ENCODE data around the gene KRTAP20-1. TPM values are rescaled to one million over a fixed set of nuclear protein-coding genes. Genes with fewer than 3 reads are reported as not detected.

Gene KRTAP20-1
- total and polyA plus RNA-seq, 4 donors, result not detected

DNA sequence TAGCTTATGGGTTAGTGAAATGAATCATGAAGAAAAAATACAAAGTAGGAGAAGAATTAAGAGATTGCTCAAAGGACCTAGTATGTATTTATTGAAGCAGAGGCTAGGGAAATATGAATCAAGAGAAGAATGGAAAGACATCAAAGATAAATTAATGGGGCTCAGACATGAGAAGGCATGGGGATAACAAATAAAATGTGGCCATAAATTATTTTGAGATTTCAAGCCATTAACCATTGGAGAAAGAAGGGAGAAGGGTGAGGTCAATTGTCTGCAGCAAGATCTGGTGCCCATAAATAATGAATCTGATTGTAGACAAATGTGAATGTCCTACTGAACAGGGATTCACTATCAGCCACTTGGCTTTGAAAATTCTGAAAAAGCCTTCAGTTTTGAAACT lies 36.7 kb downstream of the KRTAP20-1 start:
- H3K27me3 ChIP-seq (ENCODE audit: control insufficient read depth in 4 of 4, insufficient read depth in 4 of 4, low read length in 3 of 4), result no peaks in the 10 kb centered on the region
- H3K9ac ChIP-seq (ENCODE audit: low read depth in 1 of 2, low read length in 2 of 2), result no peak overlapping the region
- H3K36me3 ChIP-seq (ENCODE audit: control insufficient read depth in 4 of 4, insufficient read depth in 3 of 4, low read depth in 1 of 4, low read length in 3 of 4), result no peaks in the 10 kb centered on the region
- no peak for DNase-seq (ENCODE audit: low spot score)
- TF ChIP-seq JUND (IDR thresholded peaks at IDR 0.05), result no peak
- TF ChIP-seq, protein P1, sequence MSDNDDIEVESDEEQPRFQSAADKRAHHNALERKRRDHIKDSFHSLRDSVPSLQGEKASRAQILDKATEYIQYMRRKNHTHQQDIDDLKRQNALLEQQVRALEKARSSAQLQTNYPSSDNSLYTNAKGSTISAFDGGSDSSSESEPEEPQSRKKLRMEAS (IDR thresholded peaks at IDR 0.05), result no peak
- no peak for TF ChIP-seq YY1 (IDR thresholded peaks at IDR 0.05)
- TF ChIP-seq, protein P2, sequence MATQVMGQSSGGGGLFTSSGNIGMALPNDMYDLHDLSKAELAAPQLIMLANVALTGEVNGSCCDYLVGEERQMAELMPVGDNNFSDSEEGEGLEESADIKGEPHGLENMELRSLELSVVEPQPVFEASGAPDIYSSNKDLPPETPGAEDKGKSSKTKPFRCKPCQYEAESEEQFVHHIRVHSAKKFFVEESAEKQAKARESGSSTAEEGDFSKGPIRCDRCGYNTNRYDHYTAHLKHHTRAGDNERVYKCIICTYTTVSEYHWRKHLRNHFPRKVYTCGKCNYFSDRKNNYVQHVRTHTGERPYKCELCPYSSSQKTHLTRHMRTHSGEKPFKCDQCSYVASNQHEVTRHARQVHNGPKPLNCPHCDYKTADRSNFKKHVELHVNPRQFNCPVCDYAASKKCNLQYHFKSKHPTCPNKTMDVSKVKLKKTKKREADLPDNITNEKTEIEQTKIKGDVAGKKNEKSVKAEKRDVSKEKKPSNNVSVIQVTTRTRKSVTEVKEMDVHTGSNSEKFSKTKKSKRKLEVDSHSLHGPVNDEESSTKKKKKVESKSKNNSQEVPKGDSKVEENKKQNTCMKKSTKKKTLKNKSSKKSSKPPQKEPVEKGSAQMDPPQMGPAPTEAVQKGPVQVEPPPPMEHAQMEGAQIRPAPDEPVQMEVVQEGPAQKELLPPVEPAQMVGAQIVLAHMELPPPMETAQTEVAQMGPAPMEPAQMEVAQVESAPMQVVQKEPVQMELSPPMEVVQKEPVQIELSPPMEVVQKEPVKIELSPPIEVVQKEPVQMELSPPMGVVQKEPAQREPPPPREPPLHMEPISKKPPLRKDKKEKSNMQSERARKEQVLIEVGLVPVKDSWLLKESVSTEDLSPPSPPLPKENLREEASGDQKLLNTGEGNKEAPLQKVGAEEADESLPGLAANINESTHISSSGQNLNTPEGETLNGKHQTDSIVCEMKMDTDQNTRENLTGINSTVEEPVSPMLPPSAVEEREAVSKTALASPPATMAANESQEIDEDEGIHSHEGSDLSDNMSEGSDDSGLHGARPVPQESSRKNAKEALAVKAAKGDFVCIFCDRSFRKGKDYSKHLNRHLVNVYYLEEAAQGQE (IDR thresholded peaks at IDR 0.05), result no peak
- TF ChIP-seq TAF1 (conservative IDR thresholded peaks at IDR 0.05), result no peak
- TF ChIP-seq, protein P3, sequence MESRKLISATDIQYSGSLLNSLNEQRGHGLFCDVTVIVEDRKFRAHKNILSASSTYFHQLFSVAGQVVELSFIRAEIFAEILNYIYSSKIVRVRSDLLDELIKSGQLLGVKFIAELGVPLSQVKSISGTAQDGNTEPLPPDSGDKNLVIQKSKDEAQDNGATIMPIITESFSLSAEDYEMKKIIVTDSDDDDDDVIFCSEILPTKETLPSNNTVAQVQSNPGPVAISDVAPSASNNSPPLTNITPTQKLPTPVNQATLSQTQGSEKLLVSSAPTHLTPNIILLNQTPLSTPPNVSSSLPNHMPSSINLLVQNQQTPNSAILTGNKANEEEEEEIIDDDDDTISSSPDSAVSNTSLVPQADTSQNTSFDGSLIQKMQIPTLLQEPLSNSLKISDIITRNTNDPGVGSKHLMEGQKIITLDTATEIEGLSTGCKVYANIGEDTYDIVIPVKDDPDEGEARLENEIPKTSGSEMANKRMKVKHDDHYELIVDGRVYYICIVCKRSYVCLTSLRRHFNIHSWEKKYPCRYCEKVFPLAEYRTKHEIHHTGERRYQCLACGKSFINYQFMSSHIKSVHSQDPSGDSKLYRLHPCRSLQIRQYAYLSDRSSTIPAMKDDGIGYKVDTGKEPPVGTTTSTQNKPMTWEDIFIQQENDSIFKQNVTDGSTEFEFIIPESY (IDR thresholded peaks at IDR 0.05), result no peak
- no peak for TF ChIP-seq HNF4G (IDR thresholded peaks at IDR 0.05)
- TF ChIP-seq, protein P4, sequence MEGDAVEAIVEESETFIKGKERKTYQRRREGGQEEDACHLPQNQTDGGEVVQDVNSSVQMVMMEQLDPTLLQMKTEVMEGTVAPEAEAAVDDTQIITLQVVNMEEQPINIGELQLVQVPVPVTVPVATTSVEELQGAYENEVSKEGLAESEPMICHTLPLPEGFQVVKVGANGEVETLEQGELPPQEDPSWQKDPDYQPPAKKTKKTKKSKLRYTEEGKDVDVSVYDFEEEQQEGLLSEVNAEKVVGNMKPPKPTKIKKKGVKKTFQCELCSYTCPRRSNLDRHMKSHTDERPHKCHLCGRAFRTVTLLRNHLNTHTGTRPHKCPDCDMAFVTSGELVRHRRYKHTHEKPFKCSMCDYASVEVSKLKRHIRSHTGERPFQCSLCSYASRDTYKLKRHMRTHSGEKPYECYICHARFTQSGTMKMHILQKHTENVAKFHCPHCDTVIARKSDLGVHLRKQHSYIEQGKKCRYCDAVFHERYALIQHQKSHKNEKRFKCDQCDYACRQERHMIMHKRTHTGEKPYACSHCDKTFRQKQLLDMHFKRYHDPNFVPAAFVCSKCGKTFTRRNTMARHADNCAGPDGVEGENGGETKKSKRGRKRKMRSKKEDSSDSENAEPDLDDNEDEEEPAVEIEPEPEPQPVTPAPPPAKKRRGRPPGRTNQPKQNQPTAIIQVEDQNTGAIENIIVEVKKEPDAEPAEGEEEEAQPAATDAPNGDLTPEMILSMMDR (IDR thresholded peaks at IDR 0.05; ENCODE audit: low read depth, low read length, missing input control), result no peak
- TF ChIP-seq SP1 (IDR thresholded peaks at IDR 0.05), result no peak
- TF ChIP-seq NR2F2 (IDR thresholded peaks at IDR 0.05), result no peak
- no peak for TF ChIP-seq RXRA (IDR thresholded peaks at IDR 0.05)
- no peak for TF ChIP-seq GABPA (IDR thresholded peaks at IDR 0.05 in 1 of 2, conservative IDR thresholded peaks at IDR 0.05 in 1 of 2)
- TF ChIP-seq HNF4A (conservative IDR thresholded peaks at IDR 0.05), result no peak
- TF ChIP-seq, protein P5, sequence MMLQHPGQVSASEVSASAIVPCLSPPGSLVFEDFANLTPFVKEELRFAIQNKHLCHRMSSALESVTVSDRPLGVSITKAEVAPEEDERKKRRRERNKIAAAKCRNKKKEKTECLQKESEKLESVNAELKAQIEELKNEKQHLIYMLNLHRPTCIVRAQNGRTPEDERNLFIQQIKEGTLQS (IDR thresholded peaks at IDR 0.05), result no peak
- TF ChIP-seq FOXA2 (IDR thresholded peaks at IDR 0.05), result no peak
- TF ChIP-seq EGR1 (IDR thresholded peaks at IDR 0.05; ENCODE audit: low read depth in 2 of 2), result no peak
- TF ChIP-seq RAD21 (IDR thresholded peaks at IDR 0.05), result no peak
- no peak for TF ChIP-seq FOXA1 (IDR thresholded peaks at IDR 0.05)
- H3K4me1 ChIP-seq (ENCODE audit: control insufficient read depth in 4 of 4, insufficient read depth in 4 of 4, low read length in 3 of 4), result no peaks in the 10 kb centered on the region
- H3K4me3 ChIP-seq (ENCODE audit: low read depth in 1 of 3, low read length in 3 of 3), result no peak overlapping the region
- H3K9me3 ChIP-seq (ENCODE audit: control insufficient read depth in 4 of 4, low read length in 3 of 4), result no peaks in the 10 kb centered on the region
- H3K27ac ChIP-seq (ENCODE audit: low read depth in 1 of 2, low read length in 2 of 2), result no peak overlapping the region

Small RNA genes within 50 kb of the gene (small RNA-seq; reads per million reads assigned to genes)
- gene KRTAP20-1 (not detected), gene KRTAP20-3 (not detected), gene KRTAP20-4 (not detected), gene KRTAP22-1 (not detected), gene KRTAP22-2 (not detected)

Other genes with a start within 250 kb of the KRTAP20-1 start
- gene KRTAP13-2, start 244.2 kb upstream of the KRTAP20-1 start, total RNA-seq, result not detected
- not detected for gene KRTAP13-2, start 244.2 kb upstream of the KRTAP20-1 start, polyA plus RNA-seq
- not detected for gene KRTAP13-1, start 220.4 kb upstream of the KRTAP20-1 start, total RNA-seq
- not detected for gene KRTAP13-1, start 220.4 kb upstream of the KRTAP20-1 start, polyA plus RNA-seq
- not detected for gene KRTAP13-3, start 190.5 kb upstream of the KRTAP20-1 start, total RNA-seq
- not detected for gene KRTAP13-3, start 190.5 kb upstream of the KRTAP20-1 start, polyA plus RNA-seq
- gene KRTAP13-4, start 186.2 kb upstream of the KRTAP20-1 start, total RNA-seq, result not detected
- not detected for gene KRTAP13-4, start 186.2 kb upstream of the KRTAP20-1 start, polyA plus RNA-seq
- gene KRTAP15-1, start 176.2 kb upstream of the KRTAP20-1 start, total RNA-seq, result not detected
- not detected for gene KRTAP15-1, start 176.2 kb upstream of the KRTAP20-1 start, polyA plus RNA-seq
- gene KRTAP19-1, start 136.1 kb upstream of the KRTAP20-1 start, total RNA-seq, result not detected
- not detected for gene KRTAP19-1, start 136.1 kb upstream of the KRTAP20-1 start, polyA plus RNA-seq
- gene KRTAP19-2, start 129.0 kb upstream of the KRTAP20-1 start, total RNA-seq, result not detected
- not detected for gene KRTAP19-2, start 129.0 kb upstream of the KRTAP20-1 start, polyA plus RNA-seq
- not detected for gene KRTAP19-3, start 124.4 kb upstream of the KRTAP20-1 start, total RNA-seq
- not detected for gene KRTAP19-3, start 124.4 kb upstream of the KRTAP20-1 start, polyA plus RNA-seq
- gene KRTAP19-4, start 119.3 kb upstream of the KRTAP20-1 start, total RNA-seq, result not detected
- not detected for gene KRTAP19-4, start 119.3 kb upstream of the KRTAP20-1 start, polyA plus RNA-seq
- not detected for gene KRTAP19-5, start 114.3 kb upstream of the KRTAP20-1 start, total RNA-seq
- not detected for gene KRTAP19-5, start 114.3 kb upstream of the KRTAP20-1 start, polyA plus RNA-seq
- not detected for gene KRTAP19-6, start 74.6 kb upstream of the KRTAP20-1 start, total RNA-seq
- not detected for gene KRTAP19-6, start 74.6 kb upstream of the KRTAP20-1 start, polyA plus RNA-seq
- not detected for gene KRTAP19-7, start 55.1 kb upstream of the KRTAP20-1 start, total RNA-seq
- not detected for gene KRTAP19-7, start 55.1 kb upstream of the KRTAP20-1 start, polyA plus RNA-seq
- gene KRTAP22-2, start 26.0 kb upstream of the KRTAP20-1 start, total RNA-seq, result not detected
- not detected for gene KRTAP22-2, start 26.0 kb upstream of the KRTAP20-1 start, polyA plus RNA-seq
- gene KRTAP6-3, start 24.0 kb upstream of the KRTAP20-1 start, total RNA-seq, result not detected
- gene KRTAP6-3, start 24.0 kb upstream of the KRTAP20-1 start, polyA plus RNA-seq, result not detected
- gene KRTAP6-2, start 17.5 kb upstream of the KRTAP20-1 start, total RNA-seq, result not detected
- gene KRTAP6-2, start 17.5 kb upstream of the KRTAP20-1 start, polyA plus RNA-seq, result not detected
- not detected for gene KRTAP22-1, start 15.3 kb upstream of the KRTAP20-1 start, total RNA-seq
- gene KRTAP22-1, start 15.3 kb upstream of the KRTAP20-1 start, polyA plus RNA-seq, result not detected
- gene KRTAP6-1, start 2.5 kb upstream of the KRTAP20-1 start, total RNA-seq, result not detected
- not detected for gene KRTAP6-1, start 2.5 kb upstream of the KRTAP20-1 start, polyA plus RNA-seq
- not detected for gene KRTAP20-4, start 4.2 kb downstream of the KRTAP20-1 start, total RNA-seq
- not detected for gene KRTAP20-4, start 4.2 kb downstream of the KRTAP20-1 start, polyA plus RNA-seq
- gene KRTAP20-2, start 18.8 kb downstream of the KRTAP20-1 start, total RNA-seq, result not detected
- gene KRTAP20-2, start 18.8 kb downstream of the KRTAP20-1 start, polyA plus RNA-seq, result not detected
- not detected for gene KRTAP20-3, start 26.4 kb downstream of the KRTAP20-1 start, total RNA-seq
- not detected for gene KRTAP20-3, start 26.4 kb downstream of the KRTAP20-1 start, polyA plus RNA-seq
- gene KRTAP21-3, start 102.4 kb downstream of the KRTAP20-1 start, total RNA-seq, result not detected
- gene KRTAP21-3, start 102.4 kb downstream of the KRTAP20-1 start, polyA plus RNA-seq, result not detected
- gene KRTAP21-2, start 130.8 kb downstream of the KRTAP20-1 start, total RNA-seq, result not detected
- gene KRTAP21-2, start 130.8 kb downstream of the KRTAP20-1 start, polyA plus RNA-seq, result not detected
- gene KRTAP21-1, start 139.0 kb downstream of the KRTAP20-1 start, total RNA-seq, result not detected
- gene KRTAP21-1, start 139.0 kb downstream of the KRTAP20-1 start, polyA plus RNA-seq, result not detected
- not detected for gene KRTAP8-1, start 196.8 kb downstream of the KRTAP20-1 start, total RNA-seq
- not detected for gene KRTAP8-1, start 196.8 kb downstream of the KRTAP20-1 start, polyA plus RNA-seq
- gene KRTAP7-1, start 213.3 kb downstream of the KRTAP20-1 start, total RNA-seq, result not detected
- not detected for gene KRTAP7-1, start 213.3 kb downstream of the KRTAP20-1 start, polyA plus RNA-seq